GM18517 (cell line): Measurements from ENCODE around the gene MSANTD1.

Source experiments
- ATAC-seq: cut with Tn5 transposase; IDR thresholded peaks from one replicate; pipeline ENCODE4 v1.9.1; 2021; ENCODE audit warnings: mild to moderate bottlenecking, moderate library complexity; ENCODE audit not compliant: unreplicated experiment

The MSANTD1 gene

GRCh38 chr4:3248811-3249661 is at the start of gene MSANTD1:
Gene MSANTD1 (plus strand): TSS chr4:3249159. CDS start chr4:3249223, 64 bp downstream.
- ATAC-seq = no peak

- no peak for ATAC-seq
Observed at GRCh38 chr4:3199653-3200422, 49.1 kb upstream of the MSANTD1 start.

- ATAC-seq = no peak
Observed at GRCh38 chr4:3200423-3201090, 48.4 kb upstream of the MSANTD1 start.

- peak; percentile 62 for ATAC-seq
Observed at GRCh38 chr4:3201718-3202702, 46.9 kb upstream of the MSANTD1 start.

GRCh38 chr4:3202836-3203820 is 45.8 kb upstream of the MSANTD1 start:
- ATAC-seq = no peak

GRCh38 chr4:3203971-3204431 is 45.0 kb upstream of the MSANTD1 start:
- no peak for ATAC-seq

GRCh38 chr4:3205995-3206394 is 43.0 kb upstream of the MSANTD1 start:
- no peak for ATAC-seq

- no peak for ATAC-seq
Observed at GRCh38 chr4:3206439-3207100, 42.4 kb upstream of the MSANTD1 start.

GRCh38 chr4:3207531-3208037 is 41.4 kb upstream of the MSANTD1 start:
- ATAC-seq = no peak

GRCh38 chr4:3208826-3209225 is 40.1 kb upstream of the MSANTD1 start:
- no peak for ATAC-seq

GRCh38 chr4:3209551-3210325 is 39.2 kb upstream of the MSANTD1 start:
- no peak for ATAC-seq

- no peak for ATAC-seq
Observed at GRCh38 chr4:3210467-3210866, 38.5 kb upstream of the MSANTD1 start.

- no peak for ATAC-seq
Observed at GRCh38 chr4:3211866-3212265, 37.1 kb upstream of the MSANTD1 start.

GRCh38 chr4:3212391-3213105 is 36.4 kb upstream of the MSANTD1 start:
- no peak for ATAC-seq

- ATAC-seq = no peak
Observed at GRCh38 chr4:3213106-3213425, 35.9 kb upstream of the MSANTD1 start.

- ATAC-seq = no peak
Observed at GRCh38 chr4:3213661-3214250, 35.2 kb upstream of the MSANTD1 start.

GRCh38 chr4:3215256-3215655 is 33.7 kb upstream of the MSANTD1 start:
- ATAC-seq = no peak
